Measurements from ENCODE around the gene TANC1.

TANC1 gene

GRCh38 chr2:158968396-158969161, at the start of gene TANC1:
TSS of gene TANC1 (plus strand) at chr2:158968640. CDS start at chr2:159065911, 97,271 bp downstream.
- no peak for DNase-seq (ENCODE audit: low read depth in 2 of 2)

- no peak for DNase-seq (ENCODE audit: low read depth in 2 of 2)
These were observed 46.6 kb upstream of the TANC1 start for GRCh38 chr2:158921599-158922408.

- no peak for DNase-seq (ENCODE audit: low read depth in 2 of 2)
These were observed 45.8 kb upstream of the TANC1 start for GRCh38 chr2:158922601-158923000.

GRCh38 chr2:158923180-158923594, 45.3 kb upstream of the TANC1 start:
- no peak for DNase-seq (ENCODE audit: low read depth in 2 of 2)

- DNase-seq (ENCODE audit: low read depth in 2 of 2): no peak
These were observed 44.8 kb upstream of the TANC1 start for GRCh38 chr2:158923641-158924040.

- no peak for DNase-seq (ENCODE audit: low read depth in 2 of 2)
These were observed 41.9 kb upstream of the TANC1 start for GRCh38 chr2:158926478-158926948.

GRCh38 chr2:158928515-158928914, 39.9 kb upstream of the TANC1 start:
- DNase-seq (ENCODE audit: low read depth in 2 of 2): no peak

- no peak for DNase-seq (ENCODE audit: low read depth in 2 of 2)
These were observed 39.5 kb upstream of the TANC1 start for GRCh38 chr2:158928965-158929364.

GRCh38 chr2:158931572-158931971, 36.9 kb upstream of the TANC1 start:
- DNase-seq (ENCODE audit: low read depth in 2 of 2): no peak

GRCh38 chr2:158932131-158932645, 36.3 kb upstream of the TANC1 start:
- no peak for DNase-seq (ENCODE audit: low read depth in 2 of 2)

GRCh38 chr2:158934170-158934569, 34.3 kb upstream of the TANC1 start:
- no peak for DNase-seq (ENCODE audit: low read depth in 2 of 2)

- no peak for DNase-seq (ENCODE audit: low read depth in 2 of 2)
These were observed 32.8 kb upstream of the TANC1 start for GRCh38 chr2:158935617-158936016.

- no peak for DNase-seq (ENCODE audit: low read depth in 2 of 2)
These were observed 31.5 kb upstream of the TANC1 start for GRCh38 chr2:158936978-158937377.

GRCh38 chr2:158940356-158940755, 28.1 kb upstream of the TANC1 start:
- no peak for DNase-seq (ENCODE audit: low read depth in 2 of 2)

GRCh38 chr2:158943973-158944372, 24.5 kb upstream of the TANC1 start:
- DNase-seq (ENCODE audit: low read depth in 2 of 2): no peak

- no peak for DNase-seq (ENCODE audit: low read depth in 2 of 2)
These were observed 19.3 kb upstream of the TANC1 start for GRCh38 chr2:158948964-158949699.

- no peak for DNase-seq (ENCODE audit: low read depth in 2 of 2)
These were observed 15.0 kb upstream of the TANC1 start for GRCh38 chr2:158953454-158953853.

GRCh38 chr2:158953926-158954763, 14.3 kb upstream of the TANC1 start:
- DNase-seq (ENCODE audit: low read depth in 2 of 2): no peak

- DNase-seq (ENCODE audit: low read depth in 2 of 2): no peak
These were observed 12.5 kb upstream of the TANC1 start for GRCh38 chr2:158955842-158956365.

- no peak for DNase-seq (ENCODE audit: low read depth in 2 of 2)
These were observed 10.1 kb upstream of the TANC1 start for GRCh38 chr2:158958365-158958764.

GRCh38 chr2:158960193-158960592, 8.2 kb upstream of the TANC1 start:
- DNase-seq (ENCODE audit: low read depth in 2 of 2): no peak
